GM23248 (cell line): ENCODE data around the gene SCNN1A.

Experiments used
- EZH2 ChIP-seq: fragments of 200-600 bp; sonication (generic); IDR thresholded peaks from 2 replicates; pipeline ENCODE4 v1.6.1; 2018; ENCODE audit warnings: antibody characterized with exemption, mild to moderate bottlenecking; ENCODE audit not compliant: insufficient read depth, poor library complexity, severe bottlenecking
- EZH2phosphoT487 ChIP-seq: fragments of 200-600 bp; sonication (generic); IDR thresholded peaks from 2 replicates; pipeline ENCODE4 v1.6.1; 2018; ENCODE audit warnings: antibody characterized with exemption, moderate library complexity, mild to moderate bottlenecking, low read depth; ENCODE audit not compliant: insufficient read depth

DNA sequence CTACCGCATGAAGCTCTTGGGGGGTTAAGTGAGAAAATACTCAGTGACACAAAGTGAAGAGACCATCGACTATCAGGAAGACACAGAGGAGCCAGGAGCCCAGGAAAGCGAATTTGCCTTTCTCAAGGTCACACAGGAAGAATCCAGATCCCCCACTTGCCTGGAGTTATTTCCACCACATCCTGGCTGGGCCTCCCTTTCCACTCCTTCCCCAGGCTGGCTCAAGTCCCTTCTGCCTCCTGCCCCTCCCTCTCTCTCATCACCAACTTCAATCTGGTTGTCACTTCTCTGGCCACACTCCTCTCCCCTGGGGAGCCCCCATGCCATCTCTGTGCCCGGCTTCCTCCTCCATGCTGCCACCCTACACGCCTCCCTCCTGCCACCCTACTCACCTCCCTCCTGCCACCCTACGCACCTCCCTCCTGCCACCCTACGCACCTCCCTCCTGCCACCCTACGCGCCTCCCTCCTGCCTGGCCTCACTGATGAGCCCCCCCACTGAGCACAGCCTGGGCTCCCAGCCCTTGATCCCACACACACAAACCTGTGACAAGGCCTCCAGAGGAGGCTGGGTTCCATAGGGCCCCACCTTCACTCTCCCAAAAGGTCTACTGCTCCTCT lies 6.3 kb downstream of the SCNN1A start:
- no peak for TF ChIP-seq EZH2
- no peak for TF ChIP-seq EZH2phosphoT487
